ENCODE measurements around the gene TNIP3.

Gene TNIP3

GRCh38 chr4:121096191-121096590 lies 67.9 kb downstream of the TNIP3 start:
- Mint-ChIP-seq H3K27ac (no peak overlapping the region), H3K27me3 (ENCODE audit: low read depth) (no peaks in the 10 kb centered on the region), H3K9me3 (no peaks in the 10 kb centered on the region), H3K4me3 (no peak overlapping the region), H3K36me3 (ENCODE audit: low read depth) (no peaks in the 10 kb centered on the region), H3K4me1 (no peaks in the 10 kb centered on the region)
- TF ChIP-seq CTCF (IDR thresholded peaks at IDR 0.05; ENCODE audit: unreplicated experiment in 3 of 3): no peak

GRCh38 chr4:121094297-121094966 lies 69.7 kb downstream of the TNIP3 start:
- H3K9me3 Mint-ChIP-seq: no peaks in the 10 kb centered on the region
- no peaks in the 10 kb centered on the region for H3K4me1 Mint-ChIP-seq
- TF ChIP-seq CTCF (IDR thresholded peaks at IDR 0.05; ENCODE audit: unreplicated experiment in 3 of 3): no peak
- H3K27ac Mint-ChIP-seq: no peak overlapping the region
- H3K36me3 Mint-ChIP-seq (ENCODE audit: low read depth): no peaks in the 10 kb centered on the region
- H3K27me3 Mint-ChIP-seq (ENCODE audit: low read depth): no peaks in the 10 kb centered on the region
- H3K4me3 Mint-ChIP-seq: no peak overlapping the region

GRCh38 chr4:121093261-121093660 lies 70.9 kb downstream of the TNIP3 start:
- H3K27me3 Mint-ChIP-seq (ENCODE audit: low read depth): no peaks in the 10 kb centered on the region
- TF ChIP-seq CTCF (IDR thresholded peaks at IDR 0.05; ENCODE audit: unreplicated experiment in 3 of 3): no peak
- H3K36me3 Mint-ChIP-seq (ENCODE audit: low read depth): no peaks in the 10 kb centered on the region
- no peak overlapping the region for H3K4me3 Mint-ChIP-seq
- H3K27ac Mint-ChIP-seq: no peak overlapping the region
- H3K4me1 Mint-ChIP-seq: no peaks in the 10 kb centered on the region
- no peaks in the 10 kb centered on the region for H3K9me3 Mint-ChIP-seq

GRCh38 chr4:121091941-121092340 lies 72.2 kb downstream of the TNIP3 start:
- TF ChIP-seq CTCF (IDR thresholded peaks at IDR 0.05; ENCODE audit: unreplicated experiment in 3 of 3): no peak
- Mint-ChIP-seq H3K27ac (no peak overlapping the region), H3K4me1 (no peaks in the 10 kb centered on the region), H3K9me3 (peaks cover 2% of the 10 kb centered on the region), H3K27me3 (ENCODE audit: low read depth) (no peaks in the 10 kb centered on the region), H3K36me3 (ENCODE audit: low read depth) (no peaks in the 10 kb centered on the region), H3K4me3 (no peak overlapping the region)

GRCh38 chr4:121088867-121089266 lies 75.3 kb downstream of the TNIP3 start:
- Mint-ChIP-seq H3K27me3 (ENCODE audit: low read depth) (no peaks in the 10 kb centered on the region), H3K4me1 (no peaks in the 10 kb centered on the region), H3K4me3 (no peak overlapping the region), H3K9me3 (peaks cover 2% of the 10 kb centered on the region), H3K36me3 (ENCODE audit: low read depth) (no peaks in the 10 kb centered on the region), H3K27ac (no peak overlapping the region)
- no peak for TF ChIP-seq CTCF (IDR thresholded peaks at IDR 0.05; ENCODE audit: unreplicated experiment in 3 of 3)
